ENCODE results near the gene ISYNA1. TPM values are rescaled to one million over a fixed set of nuclear protein-coding genes. Genes with fewer than 3 reads are reported as not detected.

ISYNA1 gene
- total RNA-seq, 2 donors from 2014 or later, result 71.6 to 690 TPM

DNA sequence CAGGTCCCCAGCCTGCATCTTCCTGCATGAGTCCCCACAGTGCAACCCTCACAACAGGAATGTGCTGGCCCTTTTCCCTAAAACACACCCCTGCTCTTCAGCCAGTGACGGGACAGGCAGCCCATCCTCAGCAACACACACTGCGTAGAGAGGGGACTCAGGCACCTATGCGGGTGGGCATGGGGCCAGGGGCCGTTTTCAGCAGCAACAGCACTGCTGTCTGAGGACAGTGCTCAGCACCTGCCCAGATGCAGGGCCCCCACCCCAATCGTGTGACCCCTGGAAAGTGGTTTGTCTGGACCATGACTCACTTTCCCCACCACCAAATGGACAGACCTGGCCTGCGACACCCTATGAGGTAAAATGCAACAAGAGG is 28.0 kb upstream of the ISYNA1 start:
- intact Hi-C loops (cut with DNase I), result no loop called here
- Histone ChIP-seq H3K4me1 (replicated peaks) (peaks cover 11% of the 10 kb centered on the region), H3K27ac (peak overlapping the region; percentile 74), H3K36me3 (no peaks in the 10 kb centered on the region), H3K4me3 (no peak overlapping the region), H3K9me3 (no peaks in the 10 kb centered on the region), H3K27me3 (replicated peaks; ENCODE audit: insufficient read depth) (no peaks in the 10 kb centered on the region)
- DNase-seq (ENCODE audit: low spot score), result no peak
- WGBS, result 81% methylated on average over 6 of the region's 6 CpGs
- TF ChIP-seq POLR2AphosphoS5 (IDR thresholded peaks at IDR 0.05), result no peak
- TF ChIP-seq CTCF (IDR thresholded peaks at IDR 0.05), result no peak
- no peak for TF ChIP-seq POLR2A (IDR thresholded peaks at IDR 0.05)

DNA sequence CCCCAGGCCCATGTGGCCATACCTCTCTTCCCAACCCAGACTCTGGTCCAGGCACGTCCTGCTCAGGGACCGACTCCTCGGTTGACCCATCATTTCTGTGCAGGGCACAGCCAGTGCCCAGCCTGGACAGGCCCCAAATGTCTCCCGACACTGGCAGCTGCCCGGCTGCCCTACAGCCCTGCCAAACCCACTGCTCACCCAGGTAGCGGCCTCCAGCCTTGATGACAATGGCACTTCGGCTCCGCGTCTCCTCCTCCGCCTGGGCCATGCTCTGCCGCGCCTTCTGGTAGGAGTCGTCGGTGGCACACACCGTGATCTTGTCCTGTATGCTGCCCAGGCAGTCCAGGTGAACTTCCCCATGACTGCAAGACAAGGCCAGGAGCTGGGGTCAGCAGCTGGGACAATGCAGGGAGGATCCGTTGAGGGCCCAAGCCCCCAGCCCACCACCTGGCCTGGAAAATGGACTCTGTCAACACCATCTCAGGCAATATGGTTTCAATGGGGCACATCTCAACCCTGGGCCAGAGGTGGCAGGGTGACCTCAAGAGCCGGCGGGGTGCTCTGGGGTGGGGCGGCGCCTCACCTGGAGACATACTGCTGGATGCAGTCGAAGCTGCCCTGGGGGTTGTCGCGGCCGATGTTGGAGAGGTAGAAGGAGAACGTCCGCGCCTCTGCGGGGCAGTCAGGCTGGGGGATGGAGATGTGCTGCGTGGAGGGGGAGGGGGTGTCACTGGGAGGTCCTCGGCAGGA is 27.5 kb upstream of the ISYNA1 start:
- Histone ChIP-seq H3K4me1 (replicated peaks) (peaks cover 16% of the 10 kb centered on the region), H3K4me3 (no peak overlapping the region), H3K36me3 (no peaks in the 10 kb centered on the region), H3K27me3 (replicated peaks; ENCODE audit: insufficient read depth) (no peaks in the 10 kb centered on the region), H3K27ac (peak overlapping the region; percentile 74), H3K9me3 (no peaks in the 10 kb centered on the region)
- 78% methylated on average over 30 of the region's 30 CpGs for WGBS
- intact Hi-C loops (cut with DNase I), result no loop called here
- no peak for TF ChIP-seq POLR2A (IDR thresholded peaks at IDR 0.05)
- no peak for TF ChIP-seq CTCF (IDR thresholded peaks at IDR 0.05)
- no peak for TF ChIP-seq POLR2AphosphoS5 (IDR thresholded peaks at IDR 0.05)
- DNase-seq (ENCODE audit: low spot score), result no peak

GRCh38 chr19:18464646-18465045 is 26.7 kb upstream of the ISYNA1 start:
- WGBS, result 5% methylated on average over 8 of the region's 8 CpGs
- no peaks in the 10 kb centered on the region for H3K36me3 ChIP-seq
- DNase-seq (ENCODE audit: low spot score), result peak; percentile 94
- no peaks in the 10 kb centered on the region for H3K27me3 ChIP-seq (replicated peaks; ENCODE audit: insufficient read depth)
- no peaks in the 10 kb centered on the region for H3K9me3 ChIP-seq
- TF ChIP-seq POLR2A (IDR thresholded peaks at IDR 0.05) (peak; percentile 39), CTCF (IDR thresholded peaks at IDR 0.05) (peak in 2 of 4 experiments; percentile 5), POLR2AphosphoS5 (IDR thresholded peaks at IDR 0.05) (peak; percentile 97)
- peak overlapping the region; percentile 74 for H3K27ac ChIP-seq
- intact Hi-C loops (cut with DNase I), result loop anchor here (5.0 kb wide), 2 partner anchors 38 to 383 kb away; no protein-coding TSS in a partner anchor
- H3K4me3 ChIP-seq, result no peak overlapping the region
- peaks cover 20% of the 10 kb centered on the region for H3K4me1 ChIP-seq (replicated peaks)

DNA sequence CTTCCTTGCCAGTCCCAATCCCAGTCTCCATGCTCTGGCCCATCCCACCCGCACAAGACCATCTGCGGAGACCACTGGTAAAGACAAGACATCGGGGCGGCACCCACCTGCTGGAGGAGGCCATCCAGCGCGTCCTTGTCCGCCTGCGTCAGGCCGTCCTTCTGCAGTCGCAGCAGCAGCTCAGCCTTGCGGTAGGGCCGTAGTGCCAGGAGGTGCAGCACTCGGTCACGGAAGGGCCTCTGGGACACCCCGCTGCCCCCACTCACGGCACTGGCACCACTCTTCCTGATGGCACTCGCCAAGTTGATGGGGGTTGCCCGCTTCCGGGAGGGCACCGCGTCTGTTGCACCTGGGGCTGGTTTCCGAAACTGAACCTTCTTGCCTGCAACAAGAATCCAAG is 23.5 kb upstream of the ISYNA1 start:
- no peak for DNase-seq (ENCODE audit: low spot score)
- H3K27ac ChIP-seq, result no peak overlapping the region
- no peaks in the 10 kb centered on the region for H3K9me3 ChIP-seq
- no peaks in the 10 kb centered on the region for H3K36me3 ChIP-seq
- peaks cover 20% of the 10 kb centered on the region for H3K4me1 ChIP-seq (replicated peaks)
- TF ChIP-seq POLR2A (IDR thresholded peaks at IDR 0.05) (no peak), CTCF (IDR thresholded peaks at IDR 0.05) (no peak), POLR2AphosphoS5 (IDR thresholded peaks at IDR 0.05) (no peak)
- 97% methylated on average over 22 of the region's 22 CpGs for WGBS
- H3K27me3 ChIP-seq (replicated peaks; ENCODE audit: insufficient read depth), result no peaks in the 10 kb centered on the region
- intact Hi-C loops (cut with DNase I), result loop anchor here (5.0 kb wide), 2 partner anchors 41 to 386 kb away; no protein-coding TSS in a partner anchor
- H3K4me3 ChIP-seq, result no peak overlapping the region

DNA sequence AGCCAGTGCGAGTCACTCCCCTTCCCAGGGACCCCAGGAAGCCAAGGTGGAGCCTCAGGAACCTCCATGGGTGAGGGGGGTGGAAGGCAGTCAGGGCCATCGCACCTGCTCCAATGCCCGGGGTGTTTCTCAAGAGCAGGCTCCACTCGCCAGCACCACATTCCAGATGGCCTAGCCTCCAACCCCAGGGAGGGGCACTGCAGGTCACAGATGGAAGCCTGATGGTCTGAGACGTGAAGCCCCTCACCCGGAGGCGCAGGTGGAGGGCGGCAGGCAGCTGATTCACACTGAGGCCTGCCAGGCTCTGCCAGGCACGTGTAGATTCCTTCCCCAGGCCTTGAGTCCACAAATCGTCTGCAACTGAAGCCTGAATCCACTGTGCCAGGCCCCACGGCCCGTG is 23.0 kb upstream of the ISYNA1 start:
- no peak for TF ChIP-seq POLR2A (IDR thresholded peaks at IDR 0.05)
- TF ChIP-seq POLR2AphosphoS5 (IDR thresholded peaks at IDR 0.05), result no peak
- no peak for TF ChIP-seq CTCF (IDR thresholded peaks at IDR 0.05)
- WGBS, result 77% methylated on average over 9 of the region's 12 CpGs
- intact Hi-C loops (cut with DNase I), result loop anchor here (5.0 kb wide), 2 partner anchors 41 to 386 kb away; no protein-coding TSS in a partner anchor

More for the DNA sequence above, 23.0 kb upstream of the ISYNA1 start:
- H3K4me1 ChIP-seq (replicated peaks), result peaks cover 20% of the 10 kb centered on the region
- H3K27ac ChIP-seq, result peak overlapping the region in 1 of 2 donors; percentile 46
- H3K27me3 ChIP-seq (replicated peaks; ENCODE audit: insufficient read depth), result no peaks in the 10 kb centered on the region
- H3K36me3 ChIP-seq, result no peaks in the 10 kb centered on the region
- no peak for DNase-seq (ENCODE audit: low spot score)
- no peaks in the 10 kb centered on the region for H3K9me3 ChIP-seq
- no peak overlapping the region for H3K4me3 ChIP-seq

All from prostate gland (tissue), 2 donors.